Astrocyte (in vitro differentiated cells and primary cell): ENCODE data around the gene SMAD4. TPM values are rescaled to one million over a fixed set of nuclear protein-coding genes. Genes with fewer than 3 reads are reported as not detected.

Experiments used
- DNase-seq: peaks from one replicate; pipeline ENCODE4 v3.0.0-alpha.2; 2010; ENCODE audit warnings: low read depth
- FAIRE-seq: peaks from 2 replicates; lab custom pipeline; 2011; peaks lifted over from hg19 to GRCh38; lab: Jason Lieb, UNC
- H2AFZ ChIP-seq: 2 replicates; pipeline ENCODE4 v1.6.0; 2012; ENCODE audit warnings: low read depth, low read length, inconsistent platforms
- H3K27ac ChIP-seq: 2 replicates; pipeline ENCODE4 v1.5.1; 2011; ENCODE audit warnings: low read depth, low read length, inconsistent platforms
- H3K27me3 ChIP-seq: 2 replicates; pipeline ENCODE4 v1.6.0; 2011; ENCODE audit warnings: low read length, inconsistent platforms; ENCODE audit not compliant: insufficient read depth
- H3K36me3 ChIP-seq: 2 replicates; pipeline ENCODE4 v1.5.1; 2011; ENCODE audit warnings: low read length, inconsistent platforms; ENCODE audit not compliant: insufficient read depth
- H3K4me1 ChIP-seq: 2 replicates; pipeline ENCODE4 v1.5.1; 2011; ENCODE audit warnings: low read length, inconsistent platforms; ENCODE audit not compliant: insufficient read depth
- H3K4me2 ChIP-seq: 2 replicates; pipeline ENCODE4 v1.6.0; 2012; ENCODE audit warnings: low read length, inconsistent platforms
- H3K4me3 ChIP-seq: 2 replicates; pipeline ENCODE4 v1.5.1; 2011; ENCODE audit warnings: low read depth, mild to moderate bottlenecking, low read length, inconsistent platforms; ENCODE audit not compliant: insufficient read depth
- H3K79me2 ChIP-seq: 2 replicates; pipeline ENCODE4 v1.6.0; 2012; ENCODE audit warnings: mild to moderate bottlenecking, low read length, inconsistent platforms; ENCODE audit not compliant: insufficient read depth
- H3K9ac ChIP-seq: 2 replicates; pipeline ENCODE4 v1.6.0; 2012; ENCODE audit warnings: mild to moderate bottlenecking, low read length, inconsistent platforms
- H3K9me3 ChIP-seq: 2 replicates; pipeline ENCODE4 v1.5.1; 2012; ENCODE audit warnings: low read depth, mild to moderate bottlenecking, low read length, inconsistent platforms; ENCODE audit not compliant: insufficient read depth
- H4K20me1 ChIP-seq: 2 replicates; pipeline ENCODE4 v1.6.0; 2012; ENCODE audit warnings: low read length, inconsistent platforms; ENCODE audit not compliant: insufficient read depth
- H3K27ac Mint-ChIP-seq: one replicate; pipeline ENCODE4 v1.8.0; 2021; ENCODE audit warnings: mild to moderate bottlenecking, mixed read lengths; ENCODE audit not compliant: unreplicated experiment
- H3K27me3 Mint-ChIP-seq: one replicate; pipeline ENCODE4 v1.8.0; 2021; ENCODE audit warnings: low read depth, mixed read lengths; ENCODE audit not compliant: unreplicated experiment
- H3K36me3 Mint-ChIP-seq: one replicate; pipeline ENCODE4 v1.8.0; 2021; ENCODE audit warnings: low read depth, mixed read lengths; ENCODE audit not compliant: unreplicated experiment
- H3K4me1 Mint-ChIP-seq: one replicate; pipeline ENCODE4 v1.8.0; 2021; ENCODE audit warnings: low read depth, mixed read lengths; ENCODE audit not compliant: unreplicated experiment
- H3K4me3 Mint-ChIP-seq: one replicate; pipeline ENCODE4 v1.8.0; 2021; ENCODE audit warnings: mild to moderate bottlenecking, moderate library complexity, mixed read lengths; ENCODE audit not compliant: unreplicated experiment
- H3K9me3 Mint-ChIP-seq: one replicate; pipeline ENCODE4 v1.8.0; 2021; ENCODE audit warnings: mild to moderate bottlenecking, mixed read lengths; ENCODE audit not compliant: unreplicated experiment
- EZH2 ChIP-seq: IDR thresholded peaks from 2 replicates; pipeline ENCODE4 v1.6.1; 2012; ENCODE audit warnings: mild to moderate bottlenecking, low read length, inconsistent platforms; ENCODE audit not compliant: insufficient read depth
- total RNA-seq: library from RNA; stranded (reverse); gene quantifications from 2 replicates; pipeline ENCODE4 v1.2.1, GENCODE V29; 2021
- TF ChIP-seq, protein P1 (sequence below): IDR thresholded peaks from 2 replicates; pipeline ENCODE4 v1.5.1; 2011; ENCODE audit warnings: low read depth, mild to moderate bottlenecking, inconsistent platforms, low read length, moderate library complexity; ENCODE audit not compliant: insufficient read depth

Gene SMAD4
- total RNA-seq, 1 donor from 2014 or later: 87.7 TPM

DNA sequence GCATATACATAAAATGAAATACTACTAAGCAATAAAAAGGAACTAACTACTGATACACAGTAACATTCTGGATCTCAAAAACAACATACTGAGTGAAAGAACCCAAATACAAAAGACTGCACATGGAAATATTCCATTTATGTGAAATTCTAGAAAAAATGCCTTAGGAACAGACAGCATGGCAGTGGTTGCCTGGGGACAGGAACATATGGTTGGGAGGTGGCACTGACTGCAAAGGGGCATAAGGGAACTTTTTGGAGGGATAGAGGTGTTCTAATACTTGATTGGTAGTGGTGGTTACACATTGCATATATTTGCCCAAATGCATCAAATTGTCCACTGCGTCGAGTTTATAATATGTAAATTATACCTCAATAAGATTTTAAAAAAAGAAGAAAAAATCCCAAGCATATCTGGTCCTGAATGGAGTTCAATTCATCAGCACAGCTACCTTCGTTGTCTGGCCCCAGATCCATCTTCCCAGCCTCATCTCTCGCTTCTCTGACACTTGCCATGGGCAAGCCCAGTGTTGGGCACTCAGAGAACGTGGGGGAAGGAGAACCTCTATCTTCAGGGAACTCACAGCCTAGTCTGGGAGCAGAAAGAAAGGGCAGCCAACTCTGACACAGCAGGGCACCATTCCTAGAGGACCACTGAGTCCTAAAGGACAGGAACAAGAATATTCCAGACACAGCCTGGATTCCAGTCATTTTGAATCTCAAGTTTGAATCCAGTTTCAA lies 8.6 kb upstream of the SMAD4 start:
- no peak overlapping the region for H3K27ac ChIP-seq
- H3K36me3 ChIP-seq: no peaks in the 10 kb centered on the region
- peaks cover 2% of the 10 kb centered on the region for H3K79me2 ChIP-seq
- H3K4me3 Mint-ChIP-seq: no peak overlapping the region
- no peaks in the 10 kb centered on the region for H3K9me3 ChIP-seq
- H3K27ac Mint-ChIP-seq: no peak overlapping the region
- no peak overlapping the region for H3K4me2 ChIP-seq
- H3K4me1 Mint-ChIP-seq: peaks cover 2% of the 10 kb centered on the region
- DNase-seq (no peak), FAIRE-seq (no peak)
- TF ChIP-seq EZH2: no peak
- TF ChIP-seq, protein P1, sequence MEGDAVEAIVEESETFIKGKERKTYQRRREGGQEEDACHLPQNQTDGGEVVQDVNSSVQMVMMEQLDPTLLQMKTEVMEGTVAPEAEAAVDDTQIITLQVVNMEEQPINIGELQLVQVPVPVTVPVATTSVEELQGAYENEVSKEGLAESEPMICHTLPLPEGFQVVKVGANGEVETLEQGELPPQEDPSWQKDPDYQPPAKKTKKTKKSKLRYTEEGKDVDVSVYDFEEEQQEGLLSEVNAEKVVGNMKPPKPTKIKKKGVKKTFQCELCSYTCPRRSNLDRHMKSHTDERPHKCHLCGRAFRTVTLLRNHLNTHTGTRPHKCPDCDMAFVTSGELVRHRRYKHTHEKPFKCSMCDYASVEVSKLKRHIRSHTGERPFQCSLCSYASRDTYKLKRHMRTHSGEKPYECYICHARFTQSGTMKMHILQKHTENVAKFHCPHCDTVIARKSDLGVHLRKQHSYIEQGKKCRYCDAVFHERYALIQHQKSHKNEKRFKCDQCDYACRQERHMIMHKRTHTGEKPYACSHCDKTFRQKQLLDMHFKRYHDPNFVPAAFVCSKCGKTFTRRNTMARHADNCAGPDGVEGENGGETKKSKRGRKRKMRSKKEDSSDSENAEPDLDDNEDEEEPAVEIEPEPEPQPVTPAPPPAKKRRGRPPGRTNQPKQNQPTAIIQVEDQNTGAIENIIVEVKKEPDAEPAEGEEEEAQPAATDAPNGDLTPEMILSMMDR: no peak
- H3K4me1 ChIP-seq: no peaks in the 10 kb centered on the region
- H3K9ac ChIP-seq: no peak overlapping the region
- peaks cover 5% of the 10 kb centered on the region for H3K36me3 Mint-ChIP-seq
- H4K20me1 ChIP-seq: no peaks in the 10 kb centered on the region
- no peak overlapping the region for H2AFZ ChIP-seq
- H3K27me3 ChIP-seq: no peaks in the 10 kb centered on the region
- H3K27me3 Mint-ChIP-seq: no peaks in the 10 kb centered on the region
- no peak overlapping the region for H3K4me3 ChIP-seq
- H3K9me3 Mint-ChIP-seq: no peaks in the 10 kb centered on the region

DNA sequence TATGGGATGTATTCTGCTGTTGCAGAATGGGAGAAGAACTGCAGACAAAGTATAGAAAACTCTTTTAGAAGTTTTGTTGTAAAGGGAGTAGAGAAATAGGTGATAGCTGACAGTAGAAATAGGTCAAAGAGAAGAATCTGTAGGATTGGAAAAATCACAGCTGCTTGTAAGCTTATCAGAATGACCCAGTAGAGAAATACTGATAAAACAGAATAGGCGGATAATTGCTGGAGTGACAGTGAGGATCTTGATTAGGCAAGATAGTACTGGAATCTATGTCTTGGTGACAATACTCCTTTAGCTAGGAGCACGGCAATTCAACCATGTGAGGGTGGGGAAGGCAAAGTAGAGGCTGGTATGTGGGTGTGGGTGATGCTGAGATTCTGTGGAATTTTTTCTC lies 4.5 kb upstream of the SMAD4 start:
- H3K9me3 Mint-ChIP-seq: no peaks in the 10 kb centered on the region
- FAIRE-seq: no peak
- no peaks in the 10 kb centered on the region for H3K27me3 ChIP-seq

More for the DNA sequence above, 4.5 kb upstream of the SMAD4 start:
- Histone ChIP-seq H3K4me1 (peaks cover 8% of the 10 kb centered on the region), H3K79me2 (peaks cover 25% of the 10 kb centered on the region), H3K36me3 (no peaks in the 10 kb centered on the region), H3K9me3 (no peaks in the 10 kb centered on the region), H3K9ac (no peak overlapping the region), H3K4me2 (no peak overlapping the region), H3K27ac (no peak overlapping the region), H4K20me1 (no peaks in the 10 kb centered on the region), H2AFZ (no peak overlapping the region), H3K4me3 (no peak overlapping the region)
- H3K4me1 Mint-ChIP-seq: peaks cover 10% of the 10 kb centered on the region
- H3K4me3 Mint-ChIP-seq: no peak overlapping the region
- H3K27ac Mint-ChIP-seq: no peak overlapping the region
- TF ChIP-seq, protein P1: no peak
- TF ChIP-seq EZH2: no peak
- H3K36me3 Mint-ChIP-seq: peaks cover 6% of the 10 kb centered on the region
- no peaks in the 10 kb centered on the region for H3K27me3 Mint-ChIP-seq
- DNase-seq: no peak
